NT2/D1 (cell line): ENCODE measurements around the gene SLC45A1.

Experiments used
- DNase-seq: peaks from one replicate; pipeline ENCODE4 v3.0.0-alpha.2; 2011; ENCODE audit warnings: low read depth, low spot score
- H3K27me3 ChIP-seq: 2 replicates; pipeline ENCODE4 v1.6.0; 2011; ENCODE audit warnings: mild to moderate bottlenecking; ENCODE audit not compliant: insufficient read length, insufficient read depth
- H3K36me3 ChIP-seq: 2 replicates; pipeline ENCODE4 v1.6.1; 2011; ENCODE audit warnings: mild to moderate bottlenecking, low read length, mixed read lengths; ENCODE audit not compliant: insufficient read depth, insufficient read length
- H3K4me1 ChIP-seq: 2 replicates; pipeline ENCODE4 v1.5.1; 2011; ENCODE audit not compliant: insufficient read depth, insufficient read length
- H3K4me3 ChIP-seq: 2 replicates; pipeline ENCODE4 v1.5.1; 2011; ENCODE audit warnings: low read depth; ENCODE audit not compliant: insufficient read length
- H3K9ac ChIP-seq: 2 replicates; pipeline ENCODE4 v1.6.0; 2011; ENCODE audit warnings: low read depth; ENCODE audit not compliant: insufficient read length
- H3K9me3 ChIP-seq: 2 replicates; pipeline ENCODE4 v1.5.1; 2011; ENCODE audit warnings: mild to moderate bottlenecking, low read length; ENCODE audit not compliant: insufficient read depth
- SUZ12 ChIP-seq: IDR thresholded peaks from 2 replicates; pipeline ENCODE4 v1.6.1; 2011; ENCODE audit not compliant: insufficient read length, insufficient read depth; ENCODE audit errors: extremely low read depth
- YY1 ChIP-seq: IDR thresholded peaks from 2 replicates; pipeline ENCODE4 v1.6.1; 2011; ENCODE audit not compliant: insufficient read length, insufficient read depth
- ZNF274 ChIP-seq: IDR thresholded peaks from 2 replicates; pipeline ENCODE4 v1.6.1; 2011; ENCODE audit warnings: mild to moderate bottlenecking, low read depth, low read length

SLC45A1 gene

GRCh38 chr1:8390707-8391106 lies 72.8 kb downstream of the SLC45A1 start:
- Histone ChIP-seq H3K27me3 (no peaks in the 10 kb centered on the region), H3K9ac (no peak overlapping the region), H3K36me3 (peaks cover 36% of the 10 kb centered on the region), H3K9me3 (no peaks in the 10 kb centered on the region), H3K4me1 (no peaks in the 10 kb centered on the region), H3K4me3 (no peak overlapping the region)
- no peak for TF ChIP-seq YY1
- TF ChIP-seq ZNF274: no peak
- no peak for TF ChIP-seq SUZ12
- no peak for DNase-seq

DNA sequence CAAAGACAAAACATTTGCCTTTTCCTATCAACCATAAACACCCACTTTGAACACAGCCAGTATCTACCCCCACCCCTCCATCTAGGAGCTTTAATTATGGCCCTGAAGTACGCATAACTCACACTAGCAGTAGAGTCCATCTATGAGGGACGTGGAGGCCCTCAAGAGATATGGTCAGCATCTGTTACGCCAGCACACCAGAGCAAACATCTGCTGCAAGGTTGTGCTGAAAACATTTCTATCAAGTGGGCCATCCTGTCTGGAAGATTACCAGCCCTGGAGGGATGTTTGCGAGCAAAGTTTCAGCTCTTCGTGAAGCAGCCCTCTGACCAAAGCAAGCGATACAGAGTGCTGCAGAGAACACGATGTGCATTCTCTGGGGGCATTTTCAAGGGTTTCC lies 74.6 kb downstream of the SLC45A1 start:
- Histone ChIP-seq H3K9ac (no peak overlapping the region), H3K4me1 (no peaks in the 10 kb centered on the region), H3K27me3 (no peaks in the 10 kb centered on the region), H3K36me3 (peaks cover 36% of the 10 kb centered on the region), H3K9me3 (no peaks in the 10 kb centered on the region), H3K4me3 (no peak overlapping the region)
- TF ChIP-seq ZNF274 (no peak), SUZ12 (no peak), YY1 (no peak)
- DNase-seq: no peak
